ENCODE results near the gene PTBP3. TPM values are rescaled to one million over a fixed set of nuclear protein-coding genes. Genes with fewer than 3 reads are reported as not detected.
A peak's percentile ranks its signal among the peaks of the same experiment; 100 is the strongest.
"Not testable (repeated sequence)": the region's sequence is repeated elsewhere in the genome, so short reads cannot be mapped to it uniquely, and the experiment has no call there.

The PTBP3 gene
- polyA plus RNA-seq, 3 donors from 2014 or later, result 42.5 to 49.0 (median 42.9) TPM

GRCh38 chr9:112193572-112194288 lies 139.7 kb downstream of the PTBP3 start:
- peaks cover 0 to 3% (median 2%) of the 10 kb centered on the region in 3 donors for H3K27me3 Mint-ChIP-seq (ENCODE audit: low read depth in 3 of 3)
- H3K4me3 Mint-ChIP-seq, result no peak overlapping the region
- H3K36me3 Mint-ChIP-seq, result peaks cover 0 to 12% (median 7%) of the 10 kb centered on the region in 3 donors
- DNase-seq, result no peak
- no peak overlapping the region for H3K27ac Mint-ChIP-seq
- H3K4me1 Mint-ChIP-seq, result peaks cover 6 to 18% of the 10 kb centered on the region in 2 donors
- H3K9me3 Mint-ChIP-seq, result no peaks in the 10 kb centered on the region

- Mint-ChIP-seq H3K27ac (peak overlapping the region in 1 of 6 donors; percentile 5), H3K36me3 (peaks cover 0 to 15% (median 11%) of the 10 kb centered on the region in 3 donors)
- not testable (repeated sequence) for H3K27me3 Mint-ChIP-seq (ENCODE audit: low read depth in 3 of 3); H3K4me3 Mint-ChIP-seq; DNase-seq; H3K4me1 Mint-ChIP-seq; H3K9me3 Mint-ChIP-seq
Measured at GRCh38 chr9:112190320-112190719, 143.1 kb downstream of the PTBP3 start.

GRCh38 chr9:112188884-112189283 lies 144.5 kb downstream of the PTBP3 start:
- peaks cover 0 to 12% (median 11%) of the 10 kb centered on the region in 3 donors for H3K36me3 Mint-ChIP-seq
- H3K27me3 Mint-ChIP-seq (ENCODE audit: low read depth in 3 of 3), result peaks cover 0 to 3% (median 0%) of the 10 kb centered on the region in 3 donors
- H3K9me3 Mint-ChIP-seq, result no peaks in the 10 kb centered on the region
- H3K27ac Mint-ChIP-seq, result peak overlapping the region in 1 of 6 donors; percentile 21
- no peak overlapping the region for H3K4me3 Mint-ChIP-seq
- no peaks in the 10 kb centered on the region for H3K4me1 Mint-ChIP-seq
- no peak for DNase-seq

- H3K4me1 Mint-ChIP-seq, result peaks cover 4 to 9% of the 10 kb centered on the region in 2 donors
- no peak overlapping the region for H3K4me3 Mint-ChIP-seq
- DNase-seq, result no peak
- peaks cover 0 to 17% (median 12%) of the 10 kb centered on the region in 3 donors for H3K36me3 Mint-ChIP-seq
- H3K27ac Mint-ChIP-seq, result no peak overlapping the region
- no peaks in the 10 kb centered on the region for H3K9me3 Mint-ChIP-seq
- peaks cover 0 to 3% (median 0%) of the 10 kb centered on the region in 3 donors for H3K27me3 Mint-ChIP-seq (ENCODE audit: low read depth in 3 of 3)
Measured at GRCh38 chr9:112187404-112187803, 146.0 kb downstream of the PTBP3 start.

GRCh38 chr9:112186695-112187094 lies 146.7 kb downstream of the PTBP3 start:
- H3K4me1 Mint-ChIP-seq, result peaks cover 7 to 16% of the 10 kb centered on the region in 2 donors

GRCh38 chr9:112184946-112185345 lies 148.5 kb downstream of the PTBP3 start:
- no peak overlapping the region for H3K27ac Mint-ChIP-seq
- H3K27me3 Mint-ChIP-seq (ENCODE audit: low read depth in 3 of 3), result peaks cover 4 to 10% (median 7%) of the 10 kb centered on the region in 3 donors

More at GRCh38 chr9:112186695-112187094, 146.7 kb downstream of the PTBP3 start:
- no peak for DNase-seq
- no peak overlapping the region for H3K4me3 Mint-ChIP-seq
- H3K27ac Mint-ChIP-seq, result no peak overlapping the region
- no peaks in the 10 kb centered on the region for H3K9me3 Mint-ChIP-seq
- peaks cover 0 to 17% (median 12%) of the 10 kb centered on the region in 3 donors for H3K36me3 Mint-ChIP-seq
- H3K27me3 Mint-ChIP-seq (ENCODE audit: low read depth in 3 of 3), result peaks cover 0 to 3% (median 1%) of the 10 kb centered on the region in 3 donors

GRCh38 chr9:112184221-112184620 lies 149.2 kb downstream of the PTBP3 start:
- H3K4me3 Mint-ChIP-seq, result no peak overlapping the region
- peaks cover 4 to 10% (median 7%) of the 10 kb centered on the region in 3 donors for H3K27me3 Mint-ChIP-seq (ENCODE audit: low read depth in 3 of 3)
- H3K36me3 Mint-ChIP-seq, result peaks cover 0 to 9% (median 3%) of the 10 kb centered on the region in 3 donors
- H3K27ac Mint-ChIP-seq, result no peak overlapping the region
- no peak for DNase-seq
- peaks cover 28 to 40% of the 10 kb centered on the region in 2 donors for H3K4me1 Mint-ChIP-seq
- no peaks in the 10 kb centered on the region for H3K9me3 Mint-ChIP-seq

More at GRCh38 chr9:112184946-112185345, 148.5 kb downstream of the PTBP3 start:
- Mint-ChIP-seq H3K36me3 (peaks cover 0 to 9% (median 3%) of the 10 kb centered on the region in 3 donors), H3K9me3 (no peaks in the 10 kb centered on the region), H3K4me1 (peaks cover 23 to 33% of the 10 kb centered on the region in 2 donors), H3K4me3 (no peak overlapping the region)
- DNase-seq, result no peak

- Mint-ChIP-seq H3K27me3 (ENCODE audit: low read depth in 3 of 3) (peaks cover 2 to 11% (median 7%) of the 10 kb centered on the region in 3 donors), H3K27ac (peak overlapping the region; percentile 71 to 95 (median 92)), H3K9me3 (no peaks in the 10 kb centered on the region), H3K4me1 (peaks cover 61 to 75% of the 10 kb centered on the region in 2 donors), H3K36me3 (peaks cover 0 to 5% (median 0%) of the 10 kb centered on the region in 3 donors), H3K4me3 (peak overlapping the region; percentile 72 to 84 (median 76))
- DNase-seq, result peak; percentile 66 to 70 (median 69)
Measured at GRCh38 chr9:112180387-112180881, 153.0 kb downstream of the PTBP3 start.

- Mint-ChIP-seq H3K27me3 (ENCODE audit: low read depth in 3 of 3) (peaks cover 2 to 13% (median 7%) of the 10 kb centered on the region in 3 donors), H3K9me3 (no peaks in the 10 kb centered on the region), H3K4me1 (peaks cover 64 to 79% of the 10 kb centered on the region in 2 donors), H3K4me3 (peak overlapping the region in 4 of 5 donors; percentile 17 to 84 (median 64)), H3K27ac (peak overlapping the region in 5 of 6 donors; percentile 46 to 80 (median 65)), H3K36me3 (peaks cover 0 to 5% (median 0%) of the 10 kb centered on the region in 3 donors)
- DNase-seq, result no peak
Measured at GRCh38 chr9:112179816-112180215, 153.6 kb downstream of the PTBP3 start.

- no peaks in the 10 kb centered on the region for H3K9me3 Mint-ChIP-seq
- H3K4me1 Mint-ChIP-seq, result peaks cover 86 to 95% of the 10 kb centered on the region in 2 donors
- peak; percentile 30 to 62 (median 40) for DNase-seq
- peaks cover 4 to 20% (median 16%) of the 10 kb centered on the region in 3 donors for H3K27me3 Mint-ChIP-seq (ENCODE audit: low read depth in 3 of 3)
- H3K36me3 Mint-ChIP-seq, result peaks cover 6 to 17% (median 15%) of the 10 kb centered on the region in 3 donors
- peak overlapping the region; percentile 83 to 92 (median 90) for H3K27ac Mint-ChIP-seq
- H3K4me3 Mint-ChIP-seq, result peak overlapping the region; percentile 60 to 90 (median 84)
Measured at GRCh38 chr9:112176524-112176923, 156.9 kb downstream of the PTBP3 start.

- no peak for DNase-seq
- no peaks in the 10 kb centered on the region for H3K9me3 Mint-ChIP-seq
Measured at GRCh38 chr9:112175796-112176315, 157.6 kb downstream of the PTBP3 start.

GRCh38 chr9:112174965-112175795 lies 158.2 kb downstream of the PTBP3 start, which contains the start of gene SUSD1:
TSS of gene SUSD1 (minus strand) at chr9:112175297. CDS start at chr9:112175235, 62 bp downstream.
- peaks cover 2 to 15% (median 9%) of the 10 kb centered on the region in 3 donors for H3K27me3 Mint-ChIP-seq (ENCODE audit: low read depth in 3 of 3)
- peak; percentile 71 to 75 (median 73) for DNase-seq
- peaks cover 86 to 95% of the 10 kb centered on the region in 2 donors for H3K4me1 Mint-ChIP-seq
- peak within 1 kb of the TSS; percentile 94 to 98 (median 97) for H3K27ac Mint-ChIP-seq
- peak within 1 kb of the TSS; percentile 89 to 99 (median 94) for H3K4me3 Mint-ChIP-seq
- peaks cover 6 to 23% (median 22%) of the 10 kb centered on the region in 3 donors for H3K36me3 Mint-ChIP-seq
- H3K9me3 Mint-ChIP-seq, result no peaks in the 10 kb centered on the region

More at GRCh38 chr9:112175796-112176315, 157.6 kb downstream of the PTBP3 start:
- H3K36me3 Mint-ChIP-seq, result peaks cover 6 to 22% (median 19%) of the 10 kb centered on the region in 3 donors
- peak overlapping the region; percentile 83 to 92 (median 90) for H3K27ac Mint-ChIP-seq
- peaks cover 4 to 17% (median 12%) of the 10 kb centered on the region in 3 donors for H3K27me3 Mint-ChIP-seq (ENCODE audit: low read depth in 3 of 3)
- peaks cover 86 to 95% of the 10 kb centered on the region in 2 donors for H3K4me1 Mint-ChIP-seq
- H3K4me3 Mint-ChIP-seq, result peak overlapping the region; percentile 83 to 90 (median 86)

Data from immature natural killer cell (primary cell).